ENCODE measurements around the gene NLRP10. TPM values are rescaled to one million over a fixed set of nuclear protein-coding genes. Genes with fewer than 3 reads are reported as not detected.

NLRP10 gene
- total and polyA plus RNA-seq, 4 experiments from 2014 or later = not detected

- DNase-seq = peak; percentile 45 to 60 (median 50)
- Mint-ChIP-seq H3K4me3 (no peak overlapping the region), H3K27ac (peak overlapping the region in 2 of 7 donors; percentile 7 to 39), H3K9me3 (no peaks in the 10 kb centered on the region), H3K27me3 (peaks cover 0 to 4% of the 10 kb centered on the region in 2 donors), H3K4me1 (no peaks in the 10 kb centered on the region), H3K36me3 (no peaks in the 10 kb centered on the region)
- no peak overlapping the region for H3K4me3 ChIP-seq (ENCODE audit: low read length in 2 of 2)
- no peak overlapping the region for H3K27ac ChIP-seq (ENCODE audit: low read depth, low read length)
- H3K9me3 ChIP-seq (ENCODE audit: control insufficient read depth in 1 of 2, low read length in 2 of 2) = no peaks in the 10 kb centered on the region
- H3K36me3 ChIP-seq (ENCODE audit: insufficient read depth, low read length) = no peaks in the 10 kb centered on the region
- H3K4me1 ChIP-seq (ENCODE audit: insufficient read depth, low read length) = no peaks in the 10 kb centered on the region
- H3K27me3 ChIP-seq (ENCODE audit: insufficient read depth, low read length) = no peaks in the 10 kb centered on the region
- ChIA-PET CTCF (ENCODE audit: partially characterized antibody) (interaction anchor here (0.7 to 10.3 kb wide), 21 partner anchors 11 to 122 kb away, joined by 3 to 230 read pairs (median 5); partner anchors contain the start of gene EIF3F), POLR2A (ENCODE audit: partially characterized antibody) (interaction anchor here (0.6 to 0.9 kb wide), 2 partner anchors 90 to 93 kb away, joined by 3 read pairs; no protein-coding TSS in a partner anchor)
- intact Hi-C loops (cut with micrococcal nuclease) = loop anchor here (1.0 to 5.0 kb wide), 3 partner anchors 64 to 256 kb away; partner anchors contain the start of gene LMO1
These were observed 41.2 kb upstream of the NLRP10 start for GRCh38 chr11:8006349-8006977.

GRCh38 chr11:8005556-8005955, 40.3 kb upstream of the NLRP10 start:
- Histone ChIP-seq H3K9me3 (ENCODE audit: control insufficient read depth in 1 of 2, low read length in 2 of 2) (no peaks in the 10 kb centered on the region), H3K27me3 (ENCODE audit: insufficient read depth, low read length) (no peaks in the 10 kb centered on the region), H3K36me3 (ENCODE audit: insufficient read depth, low read length) (no peaks in the 10 kb centered on the region), H3K4me3 (ENCODE audit: low read length in 2 of 2) (no peak overlapping the region), H3K4me1 (ENCODE audit: insufficient read depth, low read length) (no peaks in the 10 kb centered on the region), H3K27ac (ENCODE audit: low read depth, low read length) (no peak overlapping the region)
- no peak overlapping the region for H3K4me3 Mint-ChIP-seq
- ChIA-PET POLR2A (ENCODE audit: partially characterized antibody) (no interaction called here), CTCF (ENCODE audit: partially characterized antibody) (interaction anchor here (1.2 to 10.3 kb wide), 12 partner anchors 12 to 103 kb away, joined by 3 to 230 read pairs (median 10); partner anchors contain the start of gene EIF3F)
- H3K4me1 Mint-ChIP-seq = no peaks in the 10 kb centered on the region
- peaks cover 0 to 4% of the 10 kb centered on the region in 2 donors for H3K27me3 Mint-ChIP-seq
- peaks cover 0 to 1% of the 10 kb centered on the region in 2 donors for H3K36me3 Mint-ChIP-seq
- intact Hi-C loops (cut with micrococcal nuclease) = loop anchor here (5.0 kb wide), 1 partner anchor 257 kb away; the partner anchor contains the start of gene LMO1
- no peak for DNase-seq
- no peaks in the 10 kb centered on the region for H3K9me3 Mint-ChIP-seq
- H3K27ac Mint-ChIP-seq = no peak overlapping the region

- intact Hi-C loops (cut with micrococcal nuclease) = no loop called here
- H3K27ac ChIP-seq (ENCODE audit: low read depth, low read length) = no peak overlapping the region
- H3K27me3 Mint-ChIP-seq = peaks cover 0 to 4% of the 10 kb centered on the region in 2 donors
- H3K27ac Mint-ChIP-seq = no peak overlapping the region
- H3K27me3 ChIP-seq (ENCODE audit: insufficient read depth, low read length) = no peaks in the 10 kb centered on the region
- no peaks in the 10 kb centered on the region for H3K9me3 Mint-ChIP-seq
- no peaks in the 10 kb centered on the region for H3K9me3 ChIP-seq (ENCODE audit: control insufficient read depth in 1 of 2, low read length in 2 of 2)
- ChIA-PET CTCF (ENCODE audit: partially characterized antibody) (interaction anchor here (0.7 to 10.3 kb wide), 4 partner anchors 12 to 97 kb away, joined by 3 to 230 read pairs (median 6); partner anchors contain the start of gene EIF3F), POLR2A (ENCODE audit: partially characterized antibody) (no interaction called here)
- no peaks in the 10 kb centered on the region for H3K36me3 ChIP-seq (ENCODE audit: insufficient read depth, low read length)
- no peaks in the 10 kb centered on the region for H3K4me1 ChIP-seq (ENCODE audit: insufficient read depth, low read length)
- H3K4me3 ChIP-seq (ENCODE audit: low read length in 2 of 2) = no peak overlapping the region
- no peak overlapping the region for H3K4me3 Mint-ChIP-seq
- H3K4me1 Mint-ChIP-seq = no peaks in the 10 kb centered on the region
- no peak for DNase-seq
- peaks cover 7 to 13% of the 10 kb centered on the region in 2 donors for H3K36me3 Mint-ChIP-seq
These were observed 38.8 kb upstream of the NLRP10 start for GRCh38 chr11:8004008-8004407.

- H3K4me3 ChIP-seq (ENCODE audit: low read length in 2 of 2) = no peak overlapping the region
- no peak overlapping the region for H3K4me3 Mint-ChIP-seq
- H3K27me3 ChIP-seq (ENCODE audit: insufficient read depth, low read length) = no peaks in the 10 kb centered on the region
- no peaks in the 10 kb centered on the region for H3K9me3 ChIP-seq (ENCODE audit: control insufficient read depth in 1 of 2, low read length in 2 of 2)
- H3K4me1 Mint-ChIP-seq = no peaks in the 10 kb centered on the region
- peaks cover 2% of the 10 kb centered on the region for H3K36me3 ChIP-seq (ENCODE audit: insufficient read depth, low read length)
- intact Hi-C loops (cut with micrococcal nuclease) = no loop called here
- no peaks in the 10 kb centered on the region for H3K9me3 Mint-ChIP-seq
- ChIA-PET POLR2A (ENCODE audit: partially characterized antibody) (no interaction called here), CTCF (ENCODE audit: partially characterized antibody) (interaction anchor here (0.7 to 10.3 kb wide), 3 partner anchors 8 to 98 kb away, joined by 3 to 230 read pairs (median 9); partner anchors contain the start of gene EIF3F)
- no peak for DNase-seq
- no peaks in the 10 kb centered on the region for H3K4me1 ChIP-seq (ENCODE audit: insufficient read depth, low read length)
- H3K27ac Mint-ChIP-seq = peak overlapping the region in 2 of 7 donors; percentile 13 to 37
- peaks cover 7 to 20% of the 10 kb centered on the region in 2 donors for H3K36me3 Mint-ChIP-seq
- H3K27ac ChIP-seq (ENCODE audit: low read depth, low read length) = no peak overlapping the region
- H3K27me3 Mint-ChIP-seq = no peaks in the 10 kb centered on the region
These were observed 37.9 kb upstream of the NLRP10 start for GRCh38 chr11:8003187-8003586.

GRCh38 chr11:8002676-8003075, 37.4 kb upstream of the NLRP10 start:
- peaks cover 7 to 25% of the 10 kb centered on the region in 2 donors for H3K36me3 Mint-ChIP-seq
- H3K4me1 Mint-ChIP-seq = no peaks in the 10 kb centered on the region
- Histone ChIP-seq H3K27me3 (ENCODE audit: insufficient read depth, low read length) (no peaks in the 10 kb centered on the region), H3K4me3 (ENCODE audit: low read length in 2 of 2) (no peak overlapping the region), H3K4me1 (ENCODE audit: insufficient read depth, low read length) (no peaks in the 10 kb centered on the region), H3K27ac (ENCODE audit: low read depth, low read length) (no peak overlapping the region), H3K9me3 (ENCODE audit: control insufficient read depth in 1 of 2, low read length in 2 of 2) (no peaks in the 10 kb centered on the region), H3K36me3 (ENCODE audit: insufficient read depth, low read length) (peaks cover 7% of the 10 kb centered on the region)
- peak overlapping the region in 3 of 7 donors; percentile 5 to 37 (median 13) for H3K27ac Mint-ChIP-seq
- POLR2A ChIA-PET (ENCODE audit: partially characterized antibody) = no interaction called here
- DNase-seq = no peak
- CTCF ChIA-PET (ENCODE audit: partially characterized antibody) = interaction anchor here (0.7 to 10.3 kb wide), 3 partner anchors 8 to 98 kb away, joined by 3 to 230 read pairs (median 9); partner anchors contain the start of gene EIF3F
- intact Hi-C loops (cut with micrococcal nuclease) = no loop called here
- no peak overlapping the region for H3K4me3 Mint-ChIP-seq
- no peaks in the 10 kb centered on the region for H3K9me3 Mint-ChIP-seq
- H3K27me3 Mint-ChIP-seq = no peaks in the 10 kb centered on the region

- Histone ChIP-seq H3K27me3 (ENCODE audit: insufficient read depth, low read length) (no peaks in the 10 kb centered on the region), H3K9me3 (ENCODE audit: control insufficient read depth in 1 of 2, low read length in 2 of 2) (no peaks in the 10 kb centered on the region), H3K27ac (ENCODE audit: low read depth, low read length) (no peak overlapping the region), H3K4me1 (ENCODE audit: insufficient read depth, low read length) (peaks cover under 1% of the 10 kb centered on the region), H3K36me3 (ENCODE audit: insufficient read depth, low read length) (peaks cover 30% of the 10 kb centered on the region), H3K4me3 (ENCODE audit: low read length in 2 of 2) (no peak overlapping the region)
- CTCF ChIA-PET (ENCODE audit: partially characterized antibody) = no interaction called here
- Mint-ChIP-seq H3K4me3 (no peak overlapping the region), H3K27me3 (no peaks in the 10 kb centered on the region), H3K9me3 (peaks cover 0 to 2% (median 0%) of the 10 kb centered on the region in 8 donors), H3K4me1 (peaks cover 0 to 1% (median 0%) of the 10 kb centered on the region in 4 donors), H3K36me3 (peaks cover 28 to 48% of the 10 kb centered on the region in 2 donors), H3K27ac (no peak overlapping the region)
- intact Hi-C loops (cut with micrococcal nuclease) = no loop called here
- DNase-seq = no peak
- POLR2A ChIA-PET (ENCODE audit: partially characterized antibody) = interaction anchor here (1.3 kb wide), 1 partner anchor 13 kb away, joined by 6 read pairs; the partner anchor contains the start of gene EIF3F
These were observed 35.1 kb upstream of the NLRP10 start for GRCh38 chr11:8000390-8000789.

GRCh38 chr11:7999795-8000194, 34.5 kb upstream of the NLRP10 start:
- Mint-ChIP-seq H3K9me3 (peaks cover 0 to 2% (median 0%) of the 10 kb centered on the region in 8 donors), H3K4me3 (no peak overlapping the region), H3K27ac (no peak overlapping the region), H3K27me3 (no peaks in the 10 kb centered on the region), H3K4me1 (peaks cover 0 to 7% (median 4%) of the 10 kb centered on the region in 4 donors), H3K36me3 (peaks cover 32 to 54% of the 10 kb centered on the region in 2 donors)
- Histone ChIP-seq H3K4me1 (ENCODE audit: insufficient read depth, low read length) (peaks cover 3% of the 10 kb centered on the region), H3K27ac (ENCODE audit: low read depth, low read length) (no peak overlapping the region), H3K36me3 (ENCODE audit: insufficient read depth, low read length) (peaks cover 36% of the 10 kb centered on the region), H3K4me3 (ENCODE audit: low read length in 2 of 2) (no peak overlapping the region), H3K27me3 (ENCODE audit: insufficient read depth, low read length) (no peaks in the 10 kb centered on the region), H3K9me3 (ENCODE audit: control insufficient read depth in 1 of 2, low read length in 2 of 2) (no peaks in the 10 kb centered on the region)
- CTCF ChIA-PET (ENCODE audit: partially characterized antibody) = interaction anchor here (1.2 kb wide), 1 partner anchor 16 kb away, joined by 3 read pairs; no protein-coding TSS in a partner anchor
- no peak for DNase-seq
- POLR2A ChIA-PET (ENCODE audit: partially characterized antibody) = interaction anchor here (1.3 kb wide), 1 partner anchor 13 kb away, joined by 6 read pairs; the partner anchor contains the start of gene EIF3F
- intact Hi-C loops (cut with micrococcal nuclease) = no loop called here

Data from CD4-positive, alpha-beta memory T cell (primary cell).